ENCODE data around the gene MAGEE1.

The MAGEE1 gene, protein sequence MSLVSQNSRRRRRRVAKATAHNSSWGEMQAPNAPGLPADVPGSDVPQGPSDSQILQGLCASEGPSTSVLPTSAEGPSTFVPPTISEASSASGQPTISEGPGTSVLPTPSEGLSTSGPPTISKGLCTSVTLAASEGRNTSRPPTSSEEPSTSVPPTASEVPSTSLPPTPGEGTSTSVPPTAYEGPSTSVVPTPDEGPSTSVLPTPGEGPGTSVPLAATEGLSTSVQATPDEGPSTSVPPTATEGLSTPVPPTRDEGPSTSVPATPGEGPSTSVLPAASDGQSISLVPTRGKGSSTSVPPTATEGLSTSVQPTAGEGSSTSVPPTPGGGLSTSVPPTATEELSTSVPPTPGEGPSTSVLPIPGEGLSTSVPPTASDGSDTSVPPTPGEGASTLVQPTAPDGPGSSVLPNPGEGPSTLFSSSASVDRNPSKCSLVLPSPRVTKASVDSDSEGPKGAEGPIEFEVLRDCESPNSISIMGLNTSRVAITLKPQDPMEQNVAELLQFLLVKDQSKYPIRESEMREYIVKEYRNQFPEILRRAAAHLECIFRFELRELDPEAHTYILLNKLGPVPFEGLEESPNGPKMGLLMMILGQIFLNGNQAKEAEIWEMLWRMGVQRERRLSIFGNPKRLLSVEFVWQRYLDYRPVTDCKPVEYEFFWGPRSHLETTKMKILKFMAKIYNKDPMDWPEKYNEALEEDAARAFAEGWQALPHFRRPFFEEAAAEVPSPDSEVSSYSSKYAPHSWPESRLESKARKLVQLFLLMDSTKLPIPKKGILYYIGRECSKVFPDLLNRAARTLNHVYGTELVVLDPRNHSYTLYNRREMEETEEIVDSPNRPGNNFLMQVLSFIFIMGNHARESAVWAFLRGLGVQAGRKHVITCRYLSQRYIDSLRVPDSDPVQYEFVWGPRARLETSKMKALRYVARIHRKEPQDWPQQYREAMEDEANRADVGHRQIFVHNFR

DNA sequence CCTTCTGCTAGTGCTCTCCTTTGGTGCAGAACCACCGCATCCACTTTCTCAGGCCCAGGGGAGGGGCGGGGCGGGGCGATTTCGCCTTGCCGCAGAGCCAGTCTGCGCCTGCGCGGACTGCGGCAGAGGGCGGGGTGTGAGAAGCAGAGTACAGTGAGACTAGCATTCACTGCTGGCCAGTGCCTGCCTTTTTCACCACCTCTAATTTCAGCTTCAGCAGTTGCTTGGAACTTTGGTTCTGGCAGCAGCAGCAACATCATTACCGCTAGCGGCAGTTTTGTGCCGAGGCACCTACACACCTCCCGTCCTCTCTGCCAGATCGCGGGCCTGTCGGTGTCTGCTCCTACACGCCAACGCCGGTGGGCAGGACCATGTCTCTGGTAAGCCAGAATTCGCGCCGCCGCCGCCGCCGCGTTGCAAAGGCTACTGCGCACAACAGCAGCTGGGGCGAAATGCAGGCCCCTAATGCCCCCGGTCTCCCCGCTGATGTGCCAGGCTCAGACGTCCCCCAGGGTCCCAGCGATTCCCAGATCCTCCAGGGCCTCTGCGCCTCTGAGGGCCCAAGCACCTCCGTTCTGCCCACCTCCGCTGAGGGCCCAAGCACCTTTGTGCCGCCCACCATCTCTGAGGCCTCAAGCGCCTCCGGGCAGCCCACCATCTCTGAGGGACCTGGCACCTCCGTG lies at the start of gene MAGEE1:
TSS of gene MAGEE1 (plus strand) at position 151 of the 683 bp plus-strand sequence. CDS start at position 372, 221 bp downstream.
- DNase-seq, result peak; percentile 66

DNA sequence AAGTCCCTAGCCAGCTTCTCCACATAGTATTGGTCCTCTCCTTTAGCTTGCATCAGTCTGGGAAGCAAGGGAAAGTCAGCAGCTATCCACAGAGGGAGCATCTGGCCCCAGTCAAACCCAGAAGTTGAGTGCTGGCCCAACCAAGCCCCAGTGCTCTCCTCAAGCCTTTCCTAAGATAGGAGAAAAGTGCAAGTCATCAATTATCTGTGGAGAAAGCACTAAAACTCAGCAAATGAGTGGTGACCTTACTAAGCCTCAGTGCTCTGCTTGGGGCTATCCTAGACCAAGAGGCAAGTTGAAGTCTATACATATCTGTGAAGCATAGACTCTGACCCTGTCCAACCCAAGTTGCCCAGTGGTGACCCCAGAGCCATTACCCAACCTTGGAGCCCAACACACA lies 28.5 kb upstream of the MAGEE1 start:
- no peak for DNase-seq

DNA sequence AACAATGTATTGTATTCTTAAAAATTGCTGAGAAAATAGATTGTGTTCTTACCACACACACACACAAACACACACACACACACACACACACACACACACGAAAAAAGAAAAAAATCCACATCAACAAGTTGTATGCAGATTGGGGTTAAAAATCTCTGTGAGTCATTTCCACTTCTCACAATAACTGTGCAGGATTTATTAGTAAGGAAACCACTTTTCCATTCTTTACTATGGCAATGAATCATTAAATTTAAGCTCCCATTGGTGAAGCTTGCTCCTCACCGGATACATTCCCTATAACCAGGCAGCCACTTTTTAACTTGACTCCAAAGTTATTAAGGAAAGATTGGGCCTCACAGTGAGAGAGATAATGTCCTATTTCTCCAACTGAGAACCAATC lies 19.7 kb upstream of the MAGEE1 start:
- DNase-seq, result no peak

DNA sequence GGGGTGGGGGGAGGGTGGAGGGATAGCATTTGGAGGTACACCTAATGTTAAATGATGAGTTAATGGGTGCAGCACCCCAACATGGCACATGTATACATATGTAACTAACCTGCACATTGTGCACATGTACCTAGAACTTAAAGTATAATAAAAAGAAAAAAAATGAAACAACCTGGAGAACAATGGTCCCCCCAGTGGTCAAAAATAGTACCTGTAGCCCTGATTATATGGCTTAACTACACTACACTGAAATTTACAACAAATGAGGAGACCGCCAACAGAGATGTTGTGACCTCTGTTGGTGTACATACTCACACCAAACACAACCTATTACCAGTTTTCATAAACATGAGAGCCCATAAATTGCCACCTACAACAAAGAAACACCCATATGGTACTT lies 7.3 kb upstream of the MAGEE1 start:
- DNase-seq, result peak; percentile 2

DNA sequence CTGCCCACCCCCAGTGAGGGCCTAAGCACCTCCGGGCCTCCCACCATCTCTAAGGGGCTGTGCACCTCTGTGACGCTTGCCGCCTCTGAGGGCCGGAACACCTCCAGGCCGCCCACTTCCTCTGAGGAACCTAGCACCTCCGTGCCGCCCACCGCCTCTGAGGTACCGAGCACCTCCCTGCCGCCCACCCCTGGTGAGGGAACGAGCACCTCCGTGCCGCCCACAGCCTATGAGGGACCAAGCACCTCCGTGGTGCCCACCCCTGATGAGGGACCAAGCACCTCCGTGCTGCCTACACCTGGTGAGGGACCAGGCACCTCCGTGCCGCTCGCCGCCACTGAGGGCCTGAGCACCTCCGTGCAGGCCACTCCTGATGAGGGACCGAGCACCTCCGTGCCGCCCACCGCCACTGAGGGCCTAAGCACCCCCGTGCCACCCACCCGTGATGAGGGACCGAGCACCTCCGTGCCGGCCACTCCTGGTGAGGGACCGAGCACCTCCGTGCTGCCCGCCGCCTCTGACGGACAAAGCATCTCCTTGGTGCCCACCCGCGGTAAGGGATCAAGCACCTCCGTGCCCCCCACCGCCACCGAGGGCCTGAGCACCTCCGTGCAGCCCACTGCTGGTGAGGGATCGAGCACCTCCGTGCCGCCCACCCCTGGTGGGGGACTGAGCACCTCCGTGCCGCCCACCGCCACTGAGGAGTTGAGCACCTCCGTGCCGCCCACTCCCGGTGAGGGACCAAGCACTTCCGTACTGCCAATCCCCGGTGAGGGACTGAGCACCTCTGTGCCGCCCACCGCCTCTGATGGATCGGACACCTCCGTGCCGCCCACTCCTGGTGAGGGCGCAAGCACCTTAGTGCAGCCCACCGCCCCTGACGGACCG lies 977 bp downstream of the MAGEE1 start:
- DNase-seq, result no peak

DNA sequence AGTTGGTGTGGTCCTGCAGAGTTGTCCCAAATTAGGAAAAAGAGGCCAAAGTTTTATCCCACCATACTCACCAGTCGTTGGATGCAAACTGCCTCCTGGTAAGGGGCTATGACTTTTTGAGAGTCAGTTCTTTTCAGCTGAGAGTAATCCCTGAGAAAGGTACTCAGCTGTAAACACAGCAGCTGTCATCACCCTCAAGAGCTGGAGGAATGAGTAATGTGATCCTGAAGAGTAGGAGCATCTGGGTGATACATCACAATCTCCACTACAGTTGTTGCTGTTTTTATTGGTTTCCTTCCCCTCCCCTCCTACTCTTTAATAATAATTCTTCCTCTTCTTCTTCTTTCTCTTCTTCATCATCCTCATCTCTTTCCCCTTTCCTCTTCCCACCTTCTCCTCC lies 5.7 kb downstream of the MAGEE1 start:
- DNase-seq, result no peak

DNA sequence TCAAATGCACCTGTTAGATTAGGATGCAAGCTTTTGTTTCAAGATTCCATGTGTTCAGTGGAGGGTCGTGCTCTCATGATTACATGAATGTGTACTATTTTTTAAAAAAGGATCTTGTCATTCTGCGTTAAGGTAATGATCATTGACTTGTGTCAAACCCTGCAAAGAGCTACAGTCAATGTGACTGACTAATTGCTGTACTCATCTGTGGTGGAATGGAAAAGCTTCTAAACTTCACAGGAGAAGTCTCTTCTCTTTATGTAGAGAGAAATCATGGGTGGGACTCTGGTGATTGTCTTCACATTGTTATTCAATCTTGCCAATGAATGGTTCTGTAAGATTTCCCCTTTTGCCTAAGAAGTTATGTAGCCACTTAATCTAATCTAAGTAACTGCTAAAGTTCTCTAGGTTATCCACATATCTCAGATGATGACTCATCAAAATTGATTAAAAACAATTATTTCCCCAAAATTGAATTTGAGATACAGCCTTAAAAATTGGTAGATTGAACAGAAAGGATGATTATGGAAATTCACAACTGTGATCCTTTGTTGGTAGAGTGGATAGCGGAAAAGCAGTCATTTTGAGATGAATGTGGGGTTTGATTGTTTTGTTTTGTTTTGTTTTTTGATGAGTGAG lies 6.7 kb downstream of the MAGEE1 start:
- DNase-seq, result no peak

DNA sequence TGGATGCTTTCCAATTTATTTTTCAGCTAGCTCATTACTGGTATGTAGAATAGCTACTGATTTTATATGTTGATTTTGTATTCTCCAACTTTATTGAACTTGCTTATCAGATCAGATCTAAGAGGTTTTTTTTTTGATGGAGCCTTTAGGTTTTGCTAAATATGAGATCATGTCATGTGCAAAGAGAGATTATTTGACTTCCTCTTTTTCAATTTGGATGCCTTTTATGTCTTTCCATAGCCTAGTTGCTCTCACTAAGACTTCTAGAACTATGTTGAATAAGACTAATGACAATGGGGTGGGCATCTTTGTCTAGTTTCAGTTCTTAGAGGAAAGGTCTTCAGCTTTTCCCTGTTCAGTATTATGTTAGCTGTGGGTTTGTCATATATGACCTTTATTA lies 11.7 kb downstream of the MAGEE1 start:
- no peak for DNase-seq

DNA sequence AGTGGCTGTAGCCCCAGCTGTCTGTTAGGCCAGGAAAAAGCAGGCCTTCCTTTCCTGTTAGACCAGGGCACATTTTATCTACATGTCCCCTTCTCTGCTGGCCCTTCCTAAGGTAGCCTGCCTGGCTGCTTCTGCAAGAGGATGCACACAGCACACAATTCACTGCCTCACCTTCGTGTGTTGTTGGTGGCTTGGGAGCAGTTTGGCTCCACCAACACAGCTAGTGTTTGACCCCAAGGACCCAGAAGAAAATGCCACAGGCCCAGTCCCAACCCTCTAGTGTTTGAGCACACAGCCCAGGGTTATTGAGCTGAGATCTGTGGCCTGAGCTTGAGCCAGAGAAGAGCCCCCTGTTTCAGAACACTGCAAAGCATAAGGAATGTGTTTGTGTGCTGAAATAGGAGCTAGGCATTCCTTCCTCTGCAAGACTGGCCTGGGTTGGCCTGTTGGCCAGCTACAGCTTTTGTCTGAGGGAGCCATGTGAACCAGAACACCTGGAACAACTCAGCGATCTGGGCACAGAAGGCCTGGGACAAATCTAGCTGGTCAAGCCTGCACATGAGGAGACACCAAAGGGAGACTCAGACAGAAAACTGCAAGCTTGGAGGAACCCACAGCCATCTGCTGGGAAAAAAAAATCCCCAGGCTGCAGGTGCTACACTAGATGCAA lies 26.4 kb downstream of the MAGEE1 start:
- no peak for DNase-seq

DNA sequence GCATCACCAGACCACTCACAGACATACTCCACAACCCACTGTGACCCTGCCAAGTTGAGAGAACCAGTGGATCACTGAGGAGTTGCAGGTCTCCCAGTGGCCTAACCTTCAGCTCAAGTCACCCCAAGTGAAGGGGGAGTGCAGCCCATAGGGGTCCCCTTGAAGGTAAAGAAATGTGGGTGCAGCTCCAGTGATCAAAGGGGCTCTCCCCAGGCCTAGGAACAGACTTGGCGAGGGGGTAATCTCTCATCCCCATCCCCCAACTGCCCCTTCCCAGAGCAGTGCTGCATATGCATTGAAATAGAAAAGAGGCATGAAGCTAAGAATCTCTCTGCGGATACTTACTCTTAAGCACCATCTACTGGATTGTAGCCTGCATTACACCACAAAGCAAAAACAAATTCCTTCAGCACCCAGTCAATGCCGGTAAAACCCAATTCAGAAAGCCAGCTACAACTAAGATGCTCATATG lies 27.0 kb downstream of the MAGEE1 start:
- peak; percentile 4 for DNase-seq

DNA sequence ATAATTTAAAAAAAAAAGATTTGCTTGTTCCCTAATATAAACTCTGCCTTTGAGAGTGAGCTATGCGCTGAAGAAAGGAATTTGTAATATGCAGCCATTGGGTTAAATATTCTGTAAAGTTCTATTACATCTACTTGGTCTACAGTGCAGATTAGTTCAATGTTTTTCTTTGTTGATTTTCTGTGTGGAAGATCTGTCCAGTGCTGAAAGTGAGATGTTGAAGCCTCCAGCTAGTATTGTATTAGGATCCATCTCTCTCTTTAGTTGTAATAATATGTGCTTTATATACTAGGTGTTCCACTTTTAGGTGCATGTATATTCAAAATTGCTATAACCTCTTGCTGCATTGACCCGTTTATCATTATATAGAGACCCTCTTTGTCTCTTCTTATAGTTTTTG lies 49.8 kb downstream of the MAGEE1 start:
- no peak for DNase-seq

All from RPMI8226 (cell line).